Measurements from ENCODE around the gene OCRL. TPM values are rescaled to one million over a fixed set of nuclear protein-coding genes. Genes with fewer than 3 reads are reported as not detected.

The OCRL gene
- total and polyA plus RNA-seq, 2 experiments from 2014 or later: 3.9 to 16.5 TPM

DNA sequence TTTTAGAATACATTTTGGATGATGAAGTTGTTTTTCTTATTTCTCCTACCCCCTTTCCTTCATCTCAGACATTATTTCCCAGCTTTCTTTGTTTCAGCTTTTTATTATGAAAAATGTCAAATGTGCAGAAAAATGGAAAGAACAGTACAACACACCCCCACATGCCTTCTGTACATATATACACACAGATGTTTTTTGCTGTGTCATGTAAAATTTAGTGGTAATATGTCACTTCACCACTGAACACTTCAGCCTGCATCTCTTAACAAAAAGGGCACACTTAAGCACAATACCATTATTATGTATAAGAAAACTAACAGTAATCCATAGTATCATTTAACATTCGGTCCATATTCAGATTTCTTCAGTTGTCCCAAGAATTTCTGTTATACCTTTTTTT, 37.8 kb downstream of the OCRL start:
- Histone ChIP-seq H3K4me3 (no peak overlapping the region), H4K20me1 (replicated peaks; ENCODE audit: insufficient read depth) (no peaks in the 10 kb centered on the region), H2AFZ (no peak overlapping the region), H3K9me2 (ENCODE audit: insufficient read depth) (no peaks in the 10 kb centered on the region), H3F3A (replicated peaks; ENCODE audit: low read depth) (no peaks in the 10 kb centered on the region), H3K4me1 (ENCODE audit: insufficient read depth) (no peaks in the 10 kb centered on the region), H3K79me2 (replicated peaks; ENCODE audit: insufficient read depth) (no peaks in the 10 kb centered on the region), H3K4me2 (no peak overlapping the region), H3K36me3 (ENCODE audit: insufficient read depth) (no peaks in the 10 kb centered on the region), H3K27ac (ENCODE audit: low read depth) (no peak overlapping the region), H3K27me3 (ENCODE audit: insufficient read depth) (no peaks in the 10 kb centered on the region)
- H3K4me1 Mint-ChIP-seq: no peaks in the 10 kb centered on the region
- ATAC-seq (no peak), DNase-seq (ENCODE audit: low spot score) (no peak)
- TF ChIP-seq POLR2AphosphoS5 (IDR thresholded peaks at IDR 0.05; ENCODE audit: low read depth) (no peak), ETS1 (IDR thresholded peaks at IDR 0.05) (no peak), CREB1 (CRISPR knock-in tag; IDR thresholded peaks at IDR 0.05; ENCODE audit: low read depth) (no peak)
- TF ChIP-seq, protein P1, sequence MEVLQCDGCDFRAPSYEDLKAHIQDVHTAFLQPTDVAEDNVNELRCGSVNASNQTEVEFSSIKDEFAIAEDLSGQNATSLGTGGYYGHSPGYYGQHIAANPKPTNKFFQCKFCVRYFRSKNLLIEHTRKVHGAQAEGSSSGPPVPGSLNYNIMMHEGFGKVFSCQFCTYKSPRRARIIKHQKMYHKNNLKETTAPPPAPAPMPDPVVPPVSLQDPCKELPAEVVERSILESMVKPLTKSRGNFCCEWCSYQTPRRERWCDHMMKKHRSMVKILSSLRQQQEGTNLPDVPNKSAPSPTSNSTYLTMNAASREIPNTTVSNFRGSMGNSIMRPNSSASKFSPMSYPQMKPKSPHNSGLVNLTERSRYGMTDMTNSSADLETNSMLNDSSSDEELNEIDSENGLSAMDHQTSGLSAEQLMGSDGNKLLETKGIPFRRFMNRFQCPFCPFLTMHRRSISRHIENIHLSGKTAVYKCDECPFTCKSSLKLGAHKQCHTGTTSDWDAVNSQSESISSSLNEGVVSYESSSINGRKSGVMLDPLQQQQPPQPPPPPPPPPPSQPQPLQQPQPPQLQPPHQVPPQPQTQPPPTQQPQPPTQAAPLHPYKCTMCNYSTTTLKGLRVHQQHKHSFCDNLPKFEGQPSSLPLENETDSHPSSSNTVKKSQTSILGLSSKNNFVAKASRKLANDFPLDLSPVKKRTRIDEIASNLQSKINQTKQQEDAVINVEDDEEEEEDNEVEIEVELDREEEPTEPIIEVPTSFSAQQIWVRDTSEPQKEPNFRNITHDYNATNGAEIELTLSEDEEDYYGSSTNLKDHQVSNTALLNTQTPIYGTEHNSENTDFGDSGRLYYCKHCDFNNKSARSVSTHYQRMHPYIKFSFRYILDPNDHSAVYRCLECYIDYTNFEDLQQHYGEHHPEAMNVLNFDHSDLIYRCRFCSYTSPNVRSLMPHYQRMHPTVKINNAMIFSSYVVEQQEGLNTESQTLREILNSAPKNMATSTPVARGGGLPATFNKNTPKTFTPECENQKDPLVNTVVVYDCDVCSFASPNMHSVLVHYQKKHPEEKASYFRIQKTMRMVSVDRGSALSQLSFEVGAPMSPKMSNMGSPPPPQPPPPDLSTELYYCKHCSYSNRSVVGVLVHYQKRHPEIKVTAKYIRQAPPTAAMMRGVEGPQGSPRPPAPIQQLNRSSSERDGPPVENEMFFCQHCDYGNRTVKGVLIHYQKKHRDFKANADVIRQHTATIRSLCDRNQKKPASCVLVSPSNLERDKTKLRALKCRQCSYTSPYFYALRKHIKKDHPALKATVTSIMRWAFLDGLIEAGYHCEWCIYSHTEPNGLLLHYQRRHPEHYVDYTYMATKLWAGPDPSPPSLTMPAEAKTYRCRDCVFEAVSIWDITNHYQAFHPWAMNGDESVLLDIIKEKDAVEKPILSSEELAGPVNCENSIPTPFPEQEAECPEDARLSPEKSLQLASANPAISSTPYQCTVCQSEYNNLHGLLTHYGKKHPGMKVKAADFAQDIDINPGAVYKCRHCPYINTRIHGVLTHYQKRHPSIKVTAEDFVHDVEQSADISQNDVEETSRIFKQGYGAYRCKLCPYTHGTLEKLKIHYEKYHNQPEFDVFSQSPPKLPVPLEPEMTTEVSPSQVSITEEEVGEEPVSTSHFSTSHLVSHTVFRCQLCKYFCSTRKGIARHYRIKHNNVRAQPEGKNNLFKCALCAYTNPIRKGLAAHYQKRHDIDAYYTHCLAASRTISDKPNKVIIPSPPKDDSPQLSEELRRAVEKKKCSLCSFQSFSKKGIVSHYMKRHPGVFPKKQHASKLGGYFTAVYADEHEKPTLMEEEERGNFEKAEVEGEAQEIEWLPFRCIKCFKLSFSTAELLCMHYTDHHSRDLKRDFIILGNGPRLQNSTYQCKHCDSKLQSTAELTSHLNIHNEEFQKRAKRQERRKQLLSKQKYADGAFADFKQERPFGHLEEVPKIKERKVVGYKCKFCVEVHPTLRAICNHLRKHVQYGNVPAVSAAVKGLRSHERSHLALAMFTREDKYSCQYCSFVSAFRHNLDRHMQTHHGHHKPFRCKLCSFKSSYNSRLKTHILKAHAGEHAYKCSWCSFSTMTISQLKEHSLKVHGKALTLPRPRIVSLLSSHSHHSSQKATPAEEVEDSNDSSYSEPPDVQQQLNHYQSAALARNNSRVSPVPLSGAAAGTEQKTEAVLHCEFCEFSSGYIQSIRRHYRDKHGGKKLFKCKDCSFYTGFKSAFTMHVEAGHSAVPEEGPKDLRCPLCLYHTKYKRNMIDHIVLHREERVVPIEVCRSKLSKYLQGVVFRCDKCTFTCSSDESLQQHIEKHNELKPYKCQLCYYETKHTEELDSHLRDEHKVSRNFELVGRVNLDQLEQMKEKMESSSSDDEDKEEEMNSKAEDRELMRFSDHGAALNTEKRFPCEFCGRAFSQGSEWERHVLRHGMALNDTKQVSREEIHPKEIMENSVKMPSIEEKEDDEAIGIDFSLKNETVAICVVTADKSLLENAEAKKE (CRISPR knock-in tag; IDR thresholded peaks at IDR 0.05): no peak
- no peaks in the 10 kb centered on the region for H3K9me3 Mint-ChIP-seq
- peaks cover 35% of the 10 kb centered on the region for H3K36me3 Mint-ChIP-seq (ENCODE audit: low read depth)
- no peak overlapping the region for H3K4me3 Mint-ChIP-seq
- H3K27ac Mint-ChIP-seq: no peak overlapping the region
- H3K27me3 Mint-ChIP-seq (ENCODE audit: insufficient read depth, low read depth, poor library complexity): no peaks in the 10 kb centered on the region

DNA sequence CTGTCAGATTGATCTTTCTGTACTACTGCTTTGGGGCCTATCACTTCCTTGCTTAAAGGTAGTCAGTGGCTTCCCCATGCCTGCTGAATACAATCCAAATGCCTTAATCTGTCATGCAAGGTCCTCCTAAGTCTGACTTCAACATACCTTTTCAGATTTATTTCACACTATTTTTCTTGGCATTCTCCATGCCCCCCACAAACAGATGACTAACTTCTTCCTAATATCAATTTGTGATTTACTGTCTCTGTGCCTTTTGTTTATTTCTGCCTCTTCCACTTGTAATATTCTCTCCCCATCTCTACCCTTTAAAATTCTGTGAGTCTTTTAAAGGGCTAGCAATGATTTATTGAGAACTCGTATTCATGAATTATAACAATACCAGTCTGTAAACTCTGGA, 41.8 kb downstream of the OCRL start:
- Mint-ChIP-seq H3K4me1 (no peaks in the 10 kb centered on the region), H3K27me3 (ENCODE audit: insufficient read depth, low read depth, poor library complexity) (no peaks in the 10 kb centered on the region), H3K4me3 (no peak overlapping the region), H3K9me3 (no peaks in the 10 kb centered on the region), H3K27ac (no peak overlapping the region), H3K36me3 (ENCODE audit: low read depth) (peaks cover 5% of the 10 kb centered on the region; the same call in 2 of the 3 replicates)
- H3K4me2 ChIP-seq: no peak overlapping the region
- H3K27me3 ChIP-seq (ENCODE audit: insufficient read depth): no peaks in the 10 kb centered on the region
- DNase-seq (ENCODE audit: low spot score) (no peak), ATAC-seq (no peak)
- H3F3A ChIP-seq (replicated peaks; ENCODE audit: low read depth): no peaks in the 10 kb centered on the region
- H2AFZ ChIP-seq: no peak overlapping the region
- TF ChIP-seq EZH2 (IDR thresholded peaks at IDR 0.05; ENCODE audit: low read depth, unreplicated experiment) (no peak), NANOG (IDR thresholded peaks at IDR 0.05; ENCODE audit: borderline replicate concordance) (no peak), CTCF (conservative IDR thresholded peaks at IDR 0.05; ENCODE audit: low read depth in 2 of 2) (no peak), CREB1 (CRISPR knock-in tag; IDR thresholded peaks at IDR 0.05; ENCODE audit: low read depth) (no peak)
- H3K27ac ChIP-seq (ENCODE audit: low read depth): no peak overlapping the region
- H3K79me2 ChIP-seq (replicated peaks; ENCODE audit: insufficient read depth): no peaks in the 10 kb centered on the region
- H3K36me3 ChIP-seq (ENCODE audit: insufficient read depth): no peaks in the 10 kb centered on the region
- no peaks in the 10 kb centered on the region for H3K4me1 ChIP-seq (ENCODE audit: insufficient read depth)
- H3K9me2 ChIP-seq (ENCODE audit: insufficient read depth): no peaks in the 10 kb centered on the region
- no peak overlapping the region for H3K4me3 ChIP-seq
- no peaks in the 10 kb centered on the region for H4K20me1 ChIP-seq (replicated peaks; ENCODE audit: insufficient read depth)
